ENCODE measurements around the gene INPP5A.

The INPP5A gene

GRCh38 chr10:132657748-132658147 lies 120.2 kb downstream of the INPP5A start:
- TF ChIP-seq CTCF (conservative IDR thresholded peaks at IDR 0.05): no peak
- TF ChIP-seq ZFX (IDR thresholded peaks at IDR 0.05): no peak
- no peak overlapping the region for H3K27ac ChIP-seq

- TF ChIP-seq ZFX (IDR thresholded peaks at IDR 0.05): no peak
- TF ChIP-seq CTCF (conservative IDR thresholded peaks at IDR 0.05): no peak
- H3K27ac ChIP-seq: no peak overlapping the region
These were observed 121.1 kb downstream of the INPP5A start for GRCh38 chr10:132658546-132659205.

GRCh38 chr10:132659206-132660091 lies 121.9 kb downstream of the INPP5A start:
- no peak overlapping the region for H3K27ac ChIP-seq
- no peak for TF ChIP-seq CTCF (conservative IDR thresholded peaks at IDR 0.05)
- TF ChIP-seq ZFX (IDR thresholded peaks at IDR 0.05): no peak

- no peak for TF ChIP-seq CTCF (conservative IDR thresholded peaks at IDR 0.05)
- TF ChIP-seq ZFX (IDR thresholded peaks at IDR 0.05): no peak
- H3K27ac ChIP-seq: no peak overlapping the region
These were observed 122.8 kb downstream of the INPP5A start for GRCh38 chr10:132660385-132660784.

- TF ChIP-seq CTCF (conservative IDR thresholded peaks at IDR 0.05): no peak
- TF ChIP-seq ZFX (IDR thresholded peaks at IDR 0.05): no peak
- H3K27ac ChIP-seq: no peak overlapping the region
These were observed 124.8 kb downstream of the INPP5A start for GRCh38 chr10:132662186-132662920.

GRCh38 chr10:132663666-132664365 lies 126.2 kb downstream of the INPP5A start:
- no peak for TF ChIP-seq ZFX (IDR thresholded peaks at IDR 0.05)
- no peak for TF ChIP-seq CTCF (conservative IDR thresholded peaks at IDR 0.05)
- H3K27ac ChIP-seq: no peak overlapping the region
